Astrocyte of the cerebellum (primary cell): ENCODE measurements around the gene AURKAIP1.

Experiments
- DNase-seq: peaks from one replicate; pipeline ENCODE4 v3.0.0-alpha.2; 2011; ENCODE audit warnings: low read depth
- H3K4me3 ChIP-seq: 2 replicates; pipeline ENCODE4 v1.5.1; 2011; ENCODE audit warnings: mild to moderate bottlenecking, low read depth, low read length, moderate library complexity
- in situ Hi-C: cut with HindIII; loops from 2 replicates; pipeline ENCODE4 v1.10.0; 2017; ENCODE audit warnings: low sequenced_read_pairs
- TF ChIP-seq, protein P1 (sequence below): IDR thresholded peaks from 2 replicates; pipeline ENCODE4 v1.5.1; 2012; ENCODE audit warnings: low read length, low read depth, moderate library complexity, mild to moderate bottlenecking; ENCODE audit errors: missing control alignments

AURKAIP1 gene

DNA sequence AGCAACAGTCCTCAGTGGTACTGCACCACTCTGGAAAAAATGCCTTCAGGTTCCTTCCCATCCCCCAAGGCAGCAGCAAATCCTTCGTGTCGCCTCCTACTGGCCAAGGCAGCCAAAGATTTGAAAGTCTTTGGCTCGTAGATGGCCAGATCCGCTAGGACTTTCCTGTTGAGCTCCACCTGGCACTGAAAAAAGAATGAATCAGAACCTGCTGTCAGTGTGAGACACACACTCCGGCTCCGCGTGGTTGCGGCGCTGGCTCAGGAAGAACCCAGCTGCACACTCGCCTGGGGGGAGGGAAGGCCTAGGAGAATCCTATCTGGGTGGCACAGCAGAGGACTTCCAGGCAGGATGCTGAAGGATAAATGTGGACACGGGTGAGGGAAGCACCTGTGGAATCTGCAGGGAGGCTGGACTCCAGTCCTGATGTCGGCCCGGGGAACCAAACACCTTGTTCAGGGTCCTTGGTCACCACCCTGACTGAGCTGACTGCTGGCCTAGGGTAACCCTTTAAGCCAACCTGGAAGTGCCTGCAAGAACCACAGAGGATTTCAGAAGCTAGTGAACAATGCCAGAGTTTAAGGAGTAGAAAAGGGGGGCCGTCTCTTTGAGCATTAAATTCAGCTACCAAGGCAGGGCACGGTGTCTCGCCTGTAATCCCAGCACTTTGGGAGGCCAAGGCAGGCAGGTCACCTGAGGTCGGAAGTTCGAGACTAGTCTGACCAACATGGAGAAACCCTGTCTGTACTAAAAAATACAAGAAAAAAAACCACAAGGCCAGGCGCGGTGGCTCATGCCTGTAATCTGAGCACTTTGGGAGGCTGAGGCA lies 27.3 kb upstream of the AURKAIP1 start:
- in situ Hi-C loops = no loop called here
- no peak overlapping the region for H3K4me3 ChIP-seq
- TF ChIP-seq, protein P1, sequence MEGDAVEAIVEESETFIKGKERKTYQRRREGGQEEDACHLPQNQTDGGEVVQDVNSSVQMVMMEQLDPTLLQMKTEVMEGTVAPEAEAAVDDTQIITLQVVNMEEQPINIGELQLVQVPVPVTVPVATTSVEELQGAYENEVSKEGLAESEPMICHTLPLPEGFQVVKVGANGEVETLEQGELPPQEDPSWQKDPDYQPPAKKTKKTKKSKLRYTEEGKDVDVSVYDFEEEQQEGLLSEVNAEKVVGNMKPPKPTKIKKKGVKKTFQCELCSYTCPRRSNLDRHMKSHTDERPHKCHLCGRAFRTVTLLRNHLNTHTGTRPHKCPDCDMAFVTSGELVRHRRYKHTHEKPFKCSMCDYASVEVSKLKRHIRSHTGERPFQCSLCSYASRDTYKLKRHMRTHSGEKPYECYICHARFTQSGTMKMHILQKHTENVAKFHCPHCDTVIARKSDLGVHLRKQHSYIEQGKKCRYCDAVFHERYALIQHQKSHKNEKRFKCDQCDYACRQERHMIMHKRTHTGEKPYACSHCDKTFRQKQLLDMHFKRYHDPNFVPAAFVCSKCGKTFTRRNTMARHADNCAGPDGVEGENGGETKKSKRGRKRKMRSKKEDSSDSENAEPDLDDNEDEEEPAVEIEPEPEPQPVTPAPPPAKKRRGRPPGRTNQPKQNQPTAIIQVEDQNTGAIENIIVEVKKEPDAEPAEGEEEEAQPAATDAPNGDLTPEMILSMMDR = peak; percentile 76
- no peak for DNase-seq

DNA sequence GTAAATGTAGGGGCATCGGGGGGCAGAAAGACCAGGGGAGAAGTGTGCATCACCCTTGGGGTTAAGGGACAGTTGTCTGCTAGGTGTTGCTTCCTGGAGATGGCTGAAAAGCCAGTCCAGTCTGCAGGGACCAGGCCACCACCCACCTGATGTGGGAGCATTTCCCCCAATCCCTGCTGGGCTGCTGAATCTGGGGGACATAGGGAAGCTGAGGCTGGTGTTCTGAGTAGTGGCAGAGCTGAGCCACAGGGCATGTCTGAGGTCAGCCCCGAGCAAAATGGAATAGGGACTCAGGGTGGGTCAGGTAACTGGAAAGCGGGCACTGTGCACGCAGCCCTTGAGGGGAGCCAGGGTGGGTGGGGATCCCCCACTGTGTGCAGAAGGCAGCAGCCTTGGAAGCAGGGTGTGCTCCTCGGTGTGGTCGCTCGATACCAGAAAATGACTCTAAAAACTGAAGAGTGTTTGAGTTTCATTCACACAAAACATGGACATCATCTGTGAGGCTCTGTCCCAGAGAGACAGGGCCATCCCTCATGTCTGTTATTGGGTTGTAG lies 26.5 kb upstream of the AURKAIP1 start:
- no peak for DNase-seq
- no peak overlapping the region for H3K4me3 ChIP-seq
- TF ChIP-seq, protein P1 = no peak
- in situ Hi-C loops = no loop called here

DNA sequence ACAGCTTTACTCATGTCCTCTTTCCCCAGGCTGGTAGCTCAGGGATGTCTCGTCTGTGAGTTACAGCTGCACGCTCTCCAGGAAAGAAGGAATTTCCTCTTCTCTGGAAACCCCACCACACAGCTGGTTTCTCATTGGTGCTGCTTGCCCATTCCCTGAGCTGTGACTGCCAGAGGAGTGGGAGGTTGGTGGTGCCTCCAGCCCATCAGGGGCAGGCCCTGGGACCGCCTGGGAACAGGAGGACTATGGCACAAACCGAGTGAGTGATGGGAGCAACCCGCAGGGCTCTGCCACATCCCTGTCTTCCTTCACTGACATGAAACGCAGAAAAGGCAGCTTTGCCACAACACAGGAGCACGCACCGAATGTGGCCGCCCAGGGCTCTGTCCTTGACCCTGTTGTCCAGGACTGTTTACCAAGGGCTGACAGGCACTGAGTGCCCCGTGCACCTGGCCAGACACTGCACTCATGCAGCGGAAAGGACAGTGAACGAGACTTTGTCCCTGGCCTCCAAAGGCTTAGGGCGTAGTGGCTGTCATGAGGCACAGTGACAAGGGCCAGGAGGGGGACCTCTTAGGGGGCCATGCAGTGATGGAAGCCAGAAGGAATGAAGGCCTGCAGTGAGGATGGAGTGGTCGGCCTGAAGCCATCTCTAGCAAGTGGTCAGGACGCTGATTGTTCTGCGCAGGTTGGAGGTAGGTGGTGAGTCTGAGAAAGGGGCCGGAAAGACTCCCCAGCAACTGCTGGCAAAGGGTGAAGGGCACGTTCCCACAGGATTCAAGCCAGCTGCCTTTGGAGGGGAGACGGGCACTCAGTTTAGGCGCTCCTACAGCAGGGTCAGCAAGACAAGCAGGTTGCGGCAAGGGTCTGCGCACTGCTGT lies 25.8 kb upstream of the AURKAIP1 start:
- in situ Hi-C loops = no loop called here
- peak overlapping the region; percentile 97 for H3K4me3 ChIP-seq
- DNase-seq = no peak
- TF ChIP-seq, protein P1 = no peak

DNA sequence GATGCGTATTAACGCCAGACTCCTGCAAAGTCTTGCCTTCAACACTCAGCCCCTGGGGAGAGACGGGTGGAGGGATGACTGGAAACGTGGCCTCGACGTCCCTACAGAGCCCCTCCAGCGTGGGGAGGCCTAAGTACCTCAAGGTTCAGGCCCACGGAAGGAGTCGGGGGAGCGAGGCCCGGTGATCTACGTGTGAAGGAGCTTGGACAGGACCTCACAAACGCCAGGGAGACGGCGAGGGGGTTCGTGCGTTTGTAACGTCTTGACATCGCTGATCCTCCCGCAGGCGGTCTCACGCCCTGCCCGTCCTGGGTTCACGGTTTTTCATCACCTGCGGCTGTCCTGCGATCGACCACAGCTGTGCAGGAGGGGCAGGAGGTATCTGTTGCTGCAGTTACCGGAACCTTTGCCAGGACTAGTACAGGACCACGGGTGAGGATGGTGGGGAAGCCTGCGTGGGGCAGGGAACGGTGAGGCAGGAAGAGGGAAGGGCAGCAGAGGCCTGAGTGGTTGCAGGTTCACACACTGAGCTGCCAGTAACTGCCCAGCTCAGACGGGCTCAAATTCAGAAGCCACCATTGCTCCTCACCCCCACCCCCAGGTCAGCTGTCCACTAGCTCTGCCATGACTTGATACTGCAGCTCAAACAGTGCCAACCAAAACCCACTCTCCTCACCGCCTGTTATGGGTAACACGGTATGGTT lies 25.0 kb upstream of the AURKAIP1 start:
- in situ Hi-C loops = no loop called here
- TF ChIP-seq, protein P1 = no peak
- no peak for DNase-seq
- peak overlapping the region; percentile 97 for H3K4me3 ChIP-seq

DNA sequence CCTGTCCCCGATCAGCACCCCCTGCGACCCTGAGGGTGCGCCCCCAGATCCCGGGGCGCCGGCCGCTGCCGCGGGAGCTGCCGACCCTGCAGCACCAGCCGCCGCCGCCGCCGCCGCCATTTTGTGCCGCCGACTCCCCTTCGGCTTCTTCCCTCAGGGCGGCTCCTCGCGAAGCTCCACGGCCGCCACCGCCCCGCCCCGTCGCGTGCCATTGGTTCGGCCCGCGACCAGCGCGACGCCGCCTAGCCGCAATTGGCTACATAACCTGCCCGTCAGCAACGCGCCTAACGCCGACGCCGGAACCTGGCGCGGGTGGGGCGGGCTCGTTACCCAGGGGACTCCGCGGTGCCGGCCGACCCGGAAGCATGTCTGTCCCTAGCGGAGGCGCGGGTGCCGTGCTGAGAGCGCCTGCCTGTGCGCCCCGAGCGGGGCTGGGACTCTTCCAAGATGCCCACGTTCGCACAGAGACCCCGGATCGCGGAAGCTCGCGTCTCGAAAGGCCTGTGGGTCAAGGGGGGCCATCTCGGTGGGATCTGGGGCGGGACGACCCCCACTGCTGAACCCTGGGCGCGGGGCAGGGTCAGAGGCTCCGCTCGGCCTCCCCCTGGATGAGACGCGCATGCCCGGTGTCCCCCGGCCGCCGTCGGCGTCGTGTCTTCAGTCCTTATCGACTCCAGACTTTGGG lies 24.3 kb upstream of the AURKAIP1 start, which contains the start of gene CCNL2:
TSS of gene CCNL2 (minus strand) at position 149 of the 685 bp plus-strand sequence. CDS start at position 120, 29 bp downstream.
- TF ChIP-seq, protein P1 = peak; percentile 61
- peak; percentile 94 for DNase-seq
- H3K4me3 ChIP-seq = peak within 1 kb of the TSS; percentile 97
- in situ Hi-C loops = no loop called here
